GM19468 (cell line): ENCODE data around the gene KCNG1.
"Not testable (repeated sequence)": the region's sequence is repeated elsewhere in the genome, so short reads cannot be mapped to it uniquely, and the experiment has no call there.

Experiments
- ATAC-seq: cut with Tn5 transposase; IDR thresholded peaks from one replicate; pipeline ENCODE4 v1.9.1; 2021; ENCODE audit warnings: mild to moderate bottlenecking, moderate library complexity, moderate number of reproducible peaks; ENCODE audit not compliant: unreplicated experiment; ENCODE audit errors: extremely low read depth

The KCNG1 gene

GRCh38 chr20:51022803-51023616 is at the start of gene KCNG1:
TSS of gene KCNG1 (minus strand) at chr20:51023107. CDS start at chr20:51010338, 12,769 bp downstream.
- ATAC-seq, result no peak

GRCh38 chr20:51070621-51071020 is 47.7 kb upstream of the KCNG1 start:
- ATAC-seq, result no peak

GRCh38 chr20:51067792-51068191 is 44.9 kb upstream of the KCNG1 start:
- no peak for ATAC-seq

- ATAC-seq, result no peak
These were observed 42.7 kb upstream of the KCNG1 start for GRCh38 chr20:51065615-51066014.

GRCh38 chr20:51064137-51064536 is 41.2 kb upstream of the KCNG1 start:
- no peak for ATAC-seq

GRCh38 chr20:51062065-51062464 is 39.2 kb upstream of the KCNG1 start:
- ATAC-seq, result no peak

- ATAC-seq, result no peak
These were observed 38.6 kb upstream of the KCNG1 start for GRCh38 chr20:51061418-51062045.

- no peak for ATAC-seq
These were observed 37.4 kb upstream of the KCNG1 start for GRCh38 chr20:51060301-51060700.

GRCh38 chr20:51059862-51060261 is 37.0 kb upstream of the KCNG1 start:
- no peak for ATAC-seq

GRCh38 chr20:51058017-51058416 is 35.1 kb upstream of the KCNG1 start:
- ATAC-seq, result no peak

- no peak for ATAC-seq
These were observed 31.3 kb upstream of the KCNG1 start for GRCh38 chr20:51054233-51054632.

GRCh38 chr20:51050531-51051075 is 27.7 kb upstream of the KCNG1 start:
- no peak for ATAC-seq

GRCh38 chr20:51046021-51046985 is 23.4 kb upstream of the KCNG1 start:
- no peak for ATAC-seq

GRCh38 chr20:51045492-51045891 is 22.6 kb upstream of the KCNG1 start:
- ATAC-seq, result not testable (repeated sequence)

GRCh38 chr20:51044796-51045195 is 21.9 kb upstream of the KCNG1 start:
- no peak for ATAC-seq

- no peak for ATAC-seq
These were observed 20.9 kb upstream of the KCNG1 start for GRCh38 chr20:51043811-51044210.

GRCh38 chr20:51042657-51043247 is 19.8 kb upstream of the KCNG1 start:
- no peak for ATAC-seq

GRCh38 chr20:51042064-51042463 is 19.2 kb upstream of the KCNG1 start:
- ATAC-seq, result no peak

GRCh38 chr20:51037532-51038115 is 14.7 kb upstream of the KCNG1 start:
- no peak for ATAC-seq
